HAP-1 (cell line): ENCODE results near the gene IPO11.

Source experiments
- DNase-seq, 2 experiments: peaks; one replicate each; pipeline ENCODE4 v3.0.0-alpha.2; 2016 to 2020; ENCODE audit warnings: low spot score in 2 of 2
- H3K27me3 ChIP-seq: fragments of 250-450 bp; sonication (Bioruptor Pico); 2 replicates; pipeline ENCODE4 v1.5.1; 2020; ENCODE audit warnings: low read depth, mild to moderate bottlenecking, moderate library complexity
- H3K36me3 ChIP-seq: fragments of 250-450 bp; sonication (Bioruptor Pico); replicated peaks from 2 replicates; pipeline ENCODE4 v1.5.1; 2020; ENCODE audit warnings: mild to moderate bottlenecking
- H3K4me1 ChIP-seq: fragments of 250-450 bp; sonication (Bioruptor Pico); 2 replicates; pipeline ENCODE4 v1.5.1; 2020; ENCODE audit warnings: mild to moderate bottlenecking
- H3K4me3 ChIP-seq: fragments of 250-450 bp; sonication (Bioruptor Pico); 2 replicates; pipeline ENCODE4 v1.5.1; 2020; ENCODE audit warnings: mild to moderate bottlenecking, moderate library complexity
- H3K9me3 ChIP-seq: fragments of 250-450 bp; sonication (Bioruptor Pico); 2 replicates; pipeline ENCODE4 v1.5.1; 2020; ENCODE audit warnings: mild to moderate bottlenecking, moderate library complexity
- in situ Hi-C: fragments of 300-500 bp; cut with MboI; formaldehyde crosslinking; loops from 3 replicates; pipeline ENCODE4 v1.14.3; 2020; ENCODE audit warnings: low sequenced_read_pairs, inconsistent platforms, mixed read lengths

The IPO11 gene

DNA sequence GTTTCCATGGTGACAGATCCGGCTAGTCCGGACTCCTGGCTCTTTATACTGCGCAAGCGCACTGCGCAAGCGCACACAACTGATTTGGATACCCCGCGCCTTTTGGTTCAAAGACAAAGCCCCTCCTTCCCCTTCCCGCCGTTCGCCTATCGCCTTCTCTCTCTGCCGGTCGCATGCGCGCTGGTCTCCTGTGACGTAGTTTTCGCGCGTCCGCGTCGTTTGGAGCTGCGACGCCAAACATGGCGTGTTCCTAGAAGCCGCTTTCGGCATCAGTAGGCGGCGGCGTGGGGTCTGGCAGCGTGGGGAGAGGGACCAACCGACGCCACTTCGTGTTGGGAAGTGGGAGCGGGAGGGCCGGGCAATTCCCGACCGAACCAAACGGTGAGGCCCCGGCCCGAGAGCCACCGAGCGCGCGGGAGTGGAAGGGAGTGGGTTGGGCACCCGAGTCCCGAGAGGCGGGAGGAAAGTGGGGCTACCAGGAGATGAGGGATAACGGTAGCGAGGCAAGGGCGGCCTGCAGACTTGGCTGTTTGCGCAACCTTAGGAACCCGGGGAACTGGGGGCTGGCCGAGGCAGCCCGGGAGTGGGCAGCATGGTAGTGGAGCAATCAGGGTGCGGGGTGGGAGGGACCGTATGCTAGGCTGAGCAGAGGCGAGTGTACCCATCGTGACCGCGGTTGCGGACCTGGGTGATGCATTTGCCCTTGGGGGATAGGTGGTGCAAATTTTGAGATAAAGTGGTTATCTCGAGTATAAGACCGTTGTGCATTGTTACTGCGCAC lies at the start of gene IPO11:
TSS of gene IPO11 (plus strand) at position 215 of the 781 bp plus-strand sequence. CDS start 24,517 bp downstream, outside the sequence.
- peak; percentile 98 to 100 for DNase-seq
- peaks cover 17% of the 10 kb centered on the region for H3K4me1 ChIP-seq

DNA sequence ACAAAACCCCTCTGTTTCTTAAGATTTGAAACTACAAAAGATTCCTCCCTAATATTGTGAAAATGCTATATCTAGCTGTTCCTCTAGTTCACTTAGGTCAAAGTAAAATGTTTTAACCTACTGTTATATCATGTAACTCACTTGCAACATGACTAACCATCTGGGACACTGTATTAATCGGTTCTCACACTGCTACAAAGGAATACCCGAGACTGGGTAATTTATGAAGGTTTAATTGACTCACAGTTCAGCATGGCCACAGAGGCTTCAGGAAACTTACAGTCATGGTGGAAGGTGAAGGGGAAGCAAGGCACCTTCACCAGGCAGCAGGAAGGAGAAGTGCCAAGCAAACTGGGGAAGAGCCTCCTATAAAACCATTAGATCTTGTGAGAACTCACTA lies 43.5 kb upstream of the IPO11 start:
- no peak overlapping the region for H3K4me3 ChIP-seq
- in situ Hi-C loops, result no loop called here
- no peaks in the 10 kb centered on the region for H3K27me3 ChIP-seq
- H3K4me1 ChIP-seq, result no peaks in the 10 kb centered on the region
- no peak for DNase-seq
- no peaks in the 10 kb centered on the region for H3K9me3 ChIP-seq
- H3K36me3 ChIP-seq, result peaks cover 24% of the 10 kb centered on the region

More for the DNA sequence above, at the start of gene IPO11:
- H3K36me3 ChIP-seq, result peaks cover 5% of the 10 kb centered on the region; the same call in 1 of the 2 replicates
- in situ Hi-C loops, result no loop called here
- no peaks in the 10 kb centered on the region for H3K27me3 ChIP-seq
- H3K4me3 ChIP-seq, result peak within 1 kb of the TSS; percentile 99
- no peaks in the 10 kb centered on the region for H3K9me3 ChIP-seq

DNA sequence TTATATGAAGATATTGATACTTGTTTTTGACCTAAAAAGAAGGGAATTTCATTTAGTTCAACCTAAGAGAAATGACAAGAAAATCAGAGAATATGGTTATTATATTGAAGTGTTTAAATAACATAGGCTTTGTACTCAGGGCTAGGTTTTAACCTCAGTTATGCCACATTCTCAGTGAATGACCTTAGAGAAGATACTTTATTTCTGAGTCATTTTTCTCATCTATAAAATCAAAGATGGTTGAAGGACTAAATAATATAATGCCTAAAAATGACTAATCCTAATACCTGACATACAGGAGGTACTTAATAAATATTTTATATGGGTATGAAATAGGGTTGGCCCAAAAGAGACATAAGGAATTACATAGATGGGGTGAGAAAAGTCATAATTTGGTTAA lies 41.2 kb upstream of the IPO11 start:
- H3K36me3 ChIP-seq, result peaks cover 22% of the 10 kb centered on the region

DNA sequence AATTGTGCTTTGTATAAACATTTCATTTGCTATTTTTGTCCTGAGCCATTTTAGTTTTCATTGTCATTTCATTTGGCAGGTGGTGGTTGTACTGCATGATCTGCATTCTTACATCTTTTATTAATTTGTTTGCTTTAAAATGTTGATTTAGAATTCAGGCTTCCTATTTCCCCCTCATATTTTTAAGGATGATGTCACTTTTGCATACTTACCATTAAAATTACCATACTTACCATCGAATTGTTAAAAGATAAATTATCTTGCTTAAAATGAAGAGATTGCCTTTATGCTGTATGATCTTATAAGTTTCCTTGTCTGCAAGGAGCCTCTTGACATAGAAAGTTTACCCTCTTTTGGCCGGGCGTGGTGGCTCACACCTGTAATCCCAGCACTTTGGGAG lies 40.0 kb upstream of the IPO11 start:
- in situ Hi-C loops, result no loop called here
- no peaks in the 10 kb centered on the region for H3K9me3 ChIP-seq
- H3K4me1 ChIP-seq, result no peaks in the 10 kb centered on the region
- peaks cover 30% of the 10 kb centered on the region for H3K36me3 ChIP-seq
- no peak for DNase-seq
- no peak overlapping the region for H3K4me3 ChIP-seq
- H3K27me3 ChIP-seq, result no peaks in the 10 kb centered on the region

More for the DNA sequence above, 41.2 kb upstream of the IPO11 start:
- in situ Hi-C loops, result no loop called here
- Histone ChIP-seq H3K9me3 (no peaks in the 10 kb centered on the region), H3K27me3 (no peaks in the 10 kb centered on the region), H3K4me1 (no peaks in the 10 kb centered on the region), H3K4me3 (no peak overlapping the region)
- no peak for DNase-seq

DNA sequence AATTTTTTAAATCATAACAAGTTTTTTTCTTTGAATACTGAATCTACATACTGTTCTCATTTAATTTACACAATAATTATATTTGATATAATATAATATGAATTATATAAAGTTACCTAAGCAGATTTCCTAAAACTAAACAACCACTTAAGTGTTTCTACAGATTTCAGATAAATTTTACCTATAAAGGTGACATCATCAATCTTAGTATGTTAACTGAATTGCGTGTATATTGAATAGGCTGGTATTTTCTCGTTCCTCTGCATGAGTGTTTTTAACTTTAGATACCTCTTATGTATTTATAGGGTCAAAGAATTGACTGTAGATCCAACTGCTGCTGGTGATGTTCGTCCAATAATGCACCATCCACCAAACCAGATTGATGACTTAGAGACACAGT lies 39.2 kb upstream of the IPO11 start:
- H3K36me3 ChIP-seq, result peaks cover 37% of the 10 kb centered on the region
- in situ Hi-C loops, result no loop called here
- no peaks in the 10 kb centered on the region for H3K4me1 ChIP-seq
- DNase-seq, result no peak
- H3K9me3 ChIP-seq, result no peaks in the 10 kb centered on the region
- no peak overlapping the region for H3K4me3 ChIP-seq
- H3K27me3 ChIP-seq, result no peaks in the 10 kb centered on the region

DNA sequence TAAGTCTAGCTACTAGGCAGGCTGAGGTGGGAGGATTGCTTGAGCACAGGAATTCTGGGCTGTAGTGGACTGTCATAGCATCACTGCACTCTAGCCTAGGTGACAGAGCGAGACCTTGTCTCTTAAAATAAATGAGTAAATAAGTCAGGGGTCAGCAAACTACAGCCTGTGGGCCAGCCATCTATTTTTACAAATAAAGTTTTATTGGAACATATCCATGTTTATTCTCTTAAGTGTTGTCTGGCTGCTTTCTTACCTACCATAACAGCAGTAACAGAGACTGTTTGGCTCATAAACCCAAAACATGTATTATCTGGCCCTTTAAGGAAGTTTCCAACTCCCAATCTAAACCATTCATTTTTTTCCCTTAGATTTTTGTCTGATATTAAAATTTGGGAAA lies 38.5 kb upstream of the IPO11 start:
- H3K9me3 ChIP-seq, result no peaks in the 10 kb centered on the region
- no peak overlapping the region for H3K4me3 ChIP-seq
- no peak for DNase-seq
- H3K4me1 ChIP-seq, result no peaks in the 10 kb centered on the region
- H3K27me3 ChIP-seq, result no peaks in the 10 kb centered on the region
- in situ Hi-C loops, result no loop called here
- peaks cover 37% of the 10 kb centered on the region for H3K36me3 ChIP-seq

DNA sequence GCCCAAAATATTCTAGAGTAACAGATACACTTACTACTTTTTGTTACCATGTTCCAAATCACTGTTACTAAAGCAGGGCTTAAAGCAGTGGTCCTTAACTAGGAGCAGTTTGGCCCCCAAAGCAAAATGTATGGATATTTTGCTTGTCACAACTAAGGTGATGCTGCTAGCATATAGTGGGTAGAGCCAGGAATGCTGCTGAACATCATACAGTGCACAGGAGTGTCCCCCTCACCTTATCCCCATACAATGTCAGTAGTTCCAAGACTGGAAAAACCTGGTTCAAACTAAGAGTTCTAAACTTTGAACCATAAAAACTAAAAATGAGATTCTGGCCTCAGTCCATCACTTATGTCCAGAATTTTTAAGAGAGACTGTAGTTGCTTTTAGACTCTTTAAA lies 36.9 kb upstream of the IPO11 start:
- no peak for DNase-seq
- H3K36me3 ChIP-seq, result peaks cover 46% of the 10 kb centered on the region
- H3K9me3 ChIP-seq, result no peaks in the 10 kb centered on the region
- peaks cover 3% of the 10 kb centered on the region for H3K4me1 ChIP-seq
- in situ Hi-C loops, result no loop called here
- H3K27me3 ChIP-seq, result no peaks in the 10 kb centered on the region
- H3K4me3 ChIP-seq, result no peak overlapping the region

DNA sequence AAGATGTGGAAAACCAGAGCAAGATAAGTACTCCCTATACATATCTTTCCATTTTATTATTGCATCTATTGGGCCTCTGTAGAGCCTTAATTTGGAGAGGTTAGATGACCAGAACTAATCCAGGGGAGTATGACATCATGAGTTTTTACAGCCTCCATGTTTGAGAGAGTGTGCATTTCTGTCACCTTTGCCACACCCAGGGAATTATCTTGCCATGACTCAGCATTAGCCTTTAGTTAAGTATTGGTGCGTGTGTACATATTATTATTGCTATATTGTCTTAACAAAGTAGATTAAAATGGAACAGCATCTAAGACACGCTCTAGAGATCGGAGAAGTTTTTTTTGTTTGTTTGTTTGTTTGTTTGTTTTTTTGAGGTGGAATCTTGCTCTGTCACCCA lies 36.5 kb upstream of the IPO11 start:
- peaks cover 5% of the 10 kb centered on the region for H3K4me1 ChIP-seq
- H3K9me3 ChIP-seq, result no peaks in the 10 kb centered on the region
- H3K27me3 ChIP-seq, result no peaks in the 10 kb centered on the region
- in situ Hi-C loops, result no loop called here
- peaks cover 46% of the 10 kb centered on the region for H3K36me3 ChIP-seq
- no peak overlapping the region for H3K4me3 ChIP-seq
- DNase-seq, result no peak

DNA sequence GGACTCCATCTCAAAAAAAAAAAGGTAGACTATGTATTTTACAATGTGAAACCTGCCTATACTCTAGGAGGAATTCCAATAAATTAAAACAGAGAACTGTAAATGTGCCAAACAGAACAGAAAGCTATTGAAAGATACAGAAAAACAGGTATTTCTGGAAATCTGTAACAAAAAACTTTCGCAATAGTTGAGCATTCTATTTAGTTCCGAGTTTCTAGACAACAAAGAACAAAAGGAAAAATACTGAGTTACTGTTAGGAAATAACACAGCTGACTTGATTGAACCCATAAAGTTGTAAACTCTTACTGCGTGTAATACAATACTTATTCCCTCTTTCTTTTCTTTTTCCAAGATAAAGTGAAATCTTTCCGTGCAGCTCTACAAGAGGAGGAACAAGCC lies 27.4 kb upstream of the IPO11 start:
- H3K27me3 ChIP-seq, result no peaks in the 10 kb centered on the region
- in situ Hi-C loops, result no loop called here
- H3K9me3 ChIP-seq, result no peaks in the 10 kb centered on the region
- peaks cover 63% of the 10 kb centered on the region for H3K36me3 ChIP-seq
- no peak overlapping the region for H3K4me3 ChIP-seq
- no peak for DNase-seq
- H3K4me1 ChIP-seq, result peaks cover 10% of the 10 kb centered on the region

DNA sequence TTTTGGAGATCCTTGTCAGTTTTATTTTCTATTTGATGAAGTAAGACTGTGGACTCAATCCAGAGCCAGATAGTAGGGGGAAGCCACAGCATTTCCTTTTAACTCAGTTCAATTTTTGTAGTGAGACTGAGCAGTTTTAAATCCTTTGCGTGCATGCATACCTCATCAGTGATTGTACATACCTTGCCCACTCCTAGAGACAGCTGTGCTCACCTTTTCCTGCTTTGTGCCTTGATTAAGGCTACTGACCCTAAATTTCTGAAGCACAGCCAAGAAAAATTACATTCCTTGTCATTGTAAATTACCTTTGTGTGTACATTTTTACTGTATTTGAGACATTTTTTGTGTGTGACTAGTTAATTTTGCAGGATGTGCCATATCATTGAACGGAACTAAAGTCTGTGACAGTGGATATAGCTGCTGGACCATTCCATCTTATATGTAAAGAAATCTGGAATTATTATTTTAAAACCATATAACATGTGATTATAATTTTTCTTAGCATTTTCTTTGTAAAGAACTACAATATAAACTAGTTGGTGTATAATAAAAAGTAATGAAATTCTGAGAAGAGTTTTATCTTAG lies 26.7 kb upstream of the IPO11 start:
- Histone ChIP-seq H3K9me3 (no peaks in the 10 kb centered on the region), H3K4me1 (peaks cover 6% of the 10 kb centered on the region), H3K27me3 (no peaks in the 10 kb centered on the region), H3K4me3 (no peak overlapping the region), H3K36me3 (peaks cover 69% of the 10 kb centered on the region)
- DNase-seq, result no peak
- in situ Hi-C loops, result no loop called here

DNA sequence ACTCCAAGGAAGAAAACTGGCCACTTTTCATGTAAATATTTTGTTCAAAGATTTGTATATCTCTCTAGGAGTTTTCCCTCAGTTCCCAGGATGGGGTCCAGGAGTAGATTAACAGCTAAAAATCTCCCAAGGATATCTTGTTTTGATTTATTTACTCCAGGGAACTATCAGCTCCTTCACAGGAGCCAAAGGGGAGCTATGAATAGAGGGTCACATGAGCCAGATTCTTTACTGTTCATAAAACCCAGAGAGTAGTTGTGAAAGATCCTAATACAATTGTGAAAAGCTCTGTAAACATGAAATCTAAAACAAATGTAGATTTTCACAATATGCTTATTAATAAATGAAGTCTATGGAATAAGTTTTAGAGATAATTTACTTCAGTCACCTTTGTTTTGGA lies 25.7 kb upstream of the IPO11 start:
- no peak for DNase-seq
- Histone ChIP-seq H3K27me3 (no peaks in the 10 kb centered on the region), H3K9me3 (no peaks in the 10 kb centered on the region), H3K4me1 (no peaks in the 10 kb centered on the region; the same call in none of the 2 replicates), H3K4me3 (no peak overlapping the region), H3K36me3 (peaks cover 65% of the 10 kb centered on the region)
- in situ Hi-C loops, result no loop called here

DNA sequence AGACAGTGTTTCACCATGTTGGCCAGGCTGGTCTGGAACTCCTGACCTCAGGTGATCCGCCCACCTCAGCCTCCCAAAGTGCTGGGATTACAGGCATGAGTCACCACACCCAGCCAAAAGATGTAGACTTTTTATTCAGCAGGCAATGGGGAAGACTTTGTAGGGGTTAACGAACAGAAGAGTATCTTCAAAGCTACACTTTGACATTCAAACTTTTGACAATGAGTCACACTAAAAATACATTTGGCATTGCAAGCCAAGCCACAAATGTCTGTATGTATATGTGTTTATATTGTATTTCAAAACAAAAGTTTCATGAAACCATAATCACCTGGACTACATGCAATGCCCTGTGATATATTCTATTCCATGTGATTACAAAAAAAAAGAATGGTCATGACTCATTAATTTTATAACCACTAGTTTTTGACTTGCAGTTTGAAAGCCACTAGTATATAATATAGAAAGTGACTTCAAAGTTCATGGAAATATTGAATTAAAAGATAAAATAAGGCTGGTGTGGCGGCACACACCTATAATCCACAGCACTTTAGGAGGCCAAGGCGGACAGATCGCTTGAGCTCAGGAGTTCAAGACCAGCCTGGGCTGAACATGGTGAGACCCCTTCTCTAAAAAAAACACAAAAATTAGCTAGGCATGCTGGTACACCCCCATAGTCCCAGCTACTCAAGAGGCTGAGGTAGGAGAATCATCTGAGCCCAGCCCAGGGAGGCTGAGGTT lies 17.2 kb upstream of the IPO11 start:
- H3K9me3 ChIP-seq, result 0 out of 2 replicates have a peak, but pooled peaks cover 2% of the 10 kb centered on the region
- no peaks in the 10 kb centered on the region for H3K27me3 ChIP-seq
- in situ Hi-C loops, result no loop called here
- DNase-seq, result no peak
- H3K4me3 ChIP-seq, result no peak overlapping the region
- no peaks in the 10 kb centered on the region for H3K4me1 ChIP-seq
- H3K36me3 ChIP-seq, result peaks cover 71% of the 10 kb centered on the region

DNA sequence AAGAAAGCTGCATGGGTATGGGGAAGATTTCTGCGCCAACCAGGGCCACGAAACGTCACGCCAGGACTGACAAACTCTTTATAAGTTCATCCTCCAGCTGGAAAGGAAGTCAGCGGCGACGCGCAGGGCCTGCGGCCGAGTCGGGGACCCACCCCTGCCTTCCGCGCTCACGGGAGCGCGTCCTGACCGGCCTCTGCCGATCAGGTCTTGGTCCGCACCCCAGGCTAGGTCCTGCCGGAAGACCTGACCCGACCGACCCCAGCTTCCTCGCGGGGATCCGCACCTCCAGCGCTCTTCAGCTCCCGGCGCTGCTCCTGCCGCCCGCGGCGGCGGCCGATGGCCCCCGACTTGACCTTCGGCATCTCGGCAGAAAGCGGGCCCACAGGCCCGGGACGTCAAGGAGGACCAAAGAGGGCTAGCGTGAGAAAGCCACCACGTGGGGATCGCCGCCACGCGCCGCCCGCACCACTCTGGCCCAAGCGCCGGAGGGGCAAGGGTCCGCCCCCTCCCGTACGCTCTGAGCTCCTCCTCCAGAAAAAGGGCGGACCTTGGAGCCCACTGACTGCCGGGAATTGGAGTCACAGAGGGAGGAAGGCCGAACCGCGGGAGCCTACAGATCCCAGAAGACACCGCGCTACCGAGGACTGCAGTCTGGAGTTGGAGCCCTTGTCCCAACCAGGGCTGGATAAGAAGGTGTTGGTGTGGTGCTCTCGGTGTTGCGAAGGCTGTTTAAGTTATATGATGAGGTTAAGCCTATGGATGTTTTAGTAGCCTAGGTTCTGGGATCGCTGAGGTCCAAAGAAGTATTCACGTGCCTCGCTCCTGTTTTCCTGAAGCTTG lies 8.9 kb upstream of the IPO11 start, which contains the start of gene DIMT1:
TSS of gene DIMT1 (minus strand) at position 495 of the 840 bp plus-strand sequence. CDS start at position 362, 133 bp downstream.
- in situ Hi-C loops, result no loop called here
- H3K9me3 ChIP-seq, result no peaks in the 10 kb centered on the region
- no peaks in the 10 kb centered on the region for H3K27me3 ChIP-seq

More for the DNA sequence above, 8.9 kb upstream of the IPO11 start, which contains the start of gene DIMT1:
- peaks cover 13% of the 10 kb centered on the region for H3K36me3 ChIP-seq
- peak within 1 kb of the TSS; percentile 75 for H3K4me3 ChIP-seq
- peak; percentile 96 to 97 for DNase-seq
- peaks cover 7% of the 10 kb centered on the region; the same call in 1 of the 2 replicates for H3K4me1 ChIP-seq
